Measurements from ENCODE around the gene TMEFF2.

TMEFF2 gene

GRCh38 chr2:192013211-192013610 lies 181.5 kb downstream of the TMEFF2 start:
- no peak for DNase-seq (ENCODE audit: low read depth in 2 of 2)

- DNase-seq (ENCODE audit: low read depth in 2 of 2), result no peak
Observed at GRCh38 chr2:192011196-192011595, 183.5 kb downstream of the TMEFF2 start.

- no peak for DNase-seq (ENCODE audit: low read depth in 2 of 2)
Observed at GRCh38 chr2:192010073-192010472, 184.7 kb downstream of the TMEFF2 start.

- DNase-seq (ENCODE audit: low read depth in 2 of 2), result no peak
Observed at GRCh38 chr2:192007581-192008228, 187.0 kb downstream of the TMEFF2 start.

- DNase-seq (ENCODE audit: low read depth in 2 of 2), result no peak
Observed at GRCh38 chr2:192005211-192005610, 189.5 kb downstream of the TMEFF2 start.

- DNase-seq (ENCODE audit: low read depth in 2 of 2), result no peak
Observed at GRCh38 chr2:192004188-192004963, 190.4 kb downstream of the TMEFF2 start.

GRCh38 chr2:192002418-192002817 lies 192.3 kb downstream of the TMEFF2 start:
- DNase-seq (ENCODE audit: low read depth in 2 of 2), result no peak

- no peak for DNase-seq (ENCODE audit: low read depth in 2 of 2)
Observed at GRCh38 chr2:192000196-192000980, 194.3 kb downstream of the TMEFF2 start.

- no peak for DNase-seq (ENCODE audit: low read depth in 2 of 2)
Observed at GRCh38 chr2:191999101-191999841, 195.5 kb downstream of the TMEFF2 start.

GRCh38 chr2:191995285-191995684 lies 199.4 kb downstream of the TMEFF2 start:
- no peak for DNase-seq (ENCODE audit: low read depth in 2 of 2)

GRCh38 chr2:191994749-191995148 lies 200.0 kb downstream of the TMEFF2 start:
- DNase-seq (ENCODE audit: low read depth in 2 of 2), result peak in 1 of 2 experiments; percentile 20

- no peak for DNase-seq (ENCODE audit: low read depth in 2 of 2)
Observed at GRCh38 chr2:191991442-191991841, 203.3 kb downstream of the TMEFF2 start.

GRCh38 chr2:191985740-191986139 lies 209.0 kb downstream of the TMEFF2 start:
- no peak for DNase-seq (ENCODE audit: low read depth in 2 of 2)

- no peak for DNase-seq (ENCODE audit: low read depth in 2 of 2)
Observed at GRCh38 chr2:191983591-191983990, 211.1 kb downstream of the TMEFF2 start.

GRCh38 chr2:191983186-191983585 lies 211.5 kb downstream of the TMEFF2 start:
- DNase-seq (ENCODE audit: low read depth in 2 of 2), result no peak

- DNase-seq (ENCODE audit: low read depth in 2 of 2), result no peak
Observed at GRCh38 chr2:191981706-191982105, 213.0 kb downstream of the TMEFF2 start.

GRCh38 chr2:191980483-191980882 lies 214.2 kb downstream of the TMEFF2 start:
- no peak for DNase-seq (ENCODE audit: low read depth in 2 of 2)

GRCh38 chr2:191979221-191979730 lies 215.5 kb downstream of the TMEFF2 start:
- no peak for DNase-seq (ENCODE audit: low read depth in 2 of 2)

GRCh38 chr2:191977754-191978153 lies 217.0 kb downstream of the TMEFF2 start:
- peak; percentile 46 to 54 for DNase-seq (ENCODE audit: low read depth in 2 of 2)

GRCh38 chr2:191976436-191976835 lies 218.3 kb downstream of the TMEFF2 start:
- DNase-seq (ENCODE audit: low read depth in 2 of 2), result peak in 1 of 2 experiments; percentile 23

GRCh38 chr2:191974676-191975075 lies 220.1 kb downstream of the TMEFF2 start:
- no peak for DNase-seq (ENCODE audit: low read depth in 2 of 2)

GRCh38 chr2:191970867-191971266 lies 223.9 kb downstream of the TMEFF2 start:
- DNase-seq (ENCODE audit: low read depth in 2 of 2), result no peak
